Measurements from ENCODE around the gene TLE1.

DNA sequence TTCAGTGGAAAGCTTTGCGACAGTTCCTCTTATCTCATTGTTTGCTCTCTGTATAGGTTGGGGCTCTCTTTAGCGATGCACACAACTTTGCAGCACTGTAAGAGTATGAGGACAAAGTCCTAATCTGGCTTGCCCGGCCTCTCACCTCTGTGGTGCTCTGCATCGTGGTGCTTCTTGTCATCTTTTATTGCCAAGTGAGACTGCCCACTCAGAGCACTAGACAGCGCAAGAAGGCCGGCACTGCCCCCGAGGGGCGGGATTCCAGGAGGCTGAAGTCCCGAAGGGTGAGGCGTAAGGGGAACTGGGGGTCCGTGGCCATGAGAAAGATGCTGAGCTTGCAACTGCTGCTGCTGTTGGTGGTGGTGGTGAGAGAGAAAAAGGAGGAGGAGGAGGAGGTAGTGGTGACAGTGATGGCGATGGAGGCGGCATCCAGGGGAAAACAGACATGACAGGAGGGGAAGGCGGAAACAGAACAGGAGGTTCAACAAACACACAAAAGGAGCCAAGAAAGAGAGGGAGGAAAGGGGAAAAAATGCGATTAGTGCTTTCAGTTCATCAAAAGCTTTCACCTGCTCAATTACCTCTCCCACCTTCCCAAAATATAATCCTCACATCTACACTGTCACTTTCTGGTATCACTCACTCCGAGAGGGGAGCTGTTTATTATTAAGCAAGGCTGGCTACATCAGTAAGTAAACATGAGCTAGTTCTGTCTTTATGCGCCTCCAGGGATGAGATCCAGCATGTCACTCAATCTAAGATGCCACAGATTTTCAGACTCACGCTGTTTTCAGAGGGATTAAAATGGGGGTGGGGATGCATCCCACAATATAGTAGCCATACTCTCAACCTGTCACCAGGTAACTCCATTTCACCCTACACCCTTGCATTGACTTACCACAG, 55.1 kb downstream of the TLE1 start:
- TF ChIP-seq, protein P1, sequence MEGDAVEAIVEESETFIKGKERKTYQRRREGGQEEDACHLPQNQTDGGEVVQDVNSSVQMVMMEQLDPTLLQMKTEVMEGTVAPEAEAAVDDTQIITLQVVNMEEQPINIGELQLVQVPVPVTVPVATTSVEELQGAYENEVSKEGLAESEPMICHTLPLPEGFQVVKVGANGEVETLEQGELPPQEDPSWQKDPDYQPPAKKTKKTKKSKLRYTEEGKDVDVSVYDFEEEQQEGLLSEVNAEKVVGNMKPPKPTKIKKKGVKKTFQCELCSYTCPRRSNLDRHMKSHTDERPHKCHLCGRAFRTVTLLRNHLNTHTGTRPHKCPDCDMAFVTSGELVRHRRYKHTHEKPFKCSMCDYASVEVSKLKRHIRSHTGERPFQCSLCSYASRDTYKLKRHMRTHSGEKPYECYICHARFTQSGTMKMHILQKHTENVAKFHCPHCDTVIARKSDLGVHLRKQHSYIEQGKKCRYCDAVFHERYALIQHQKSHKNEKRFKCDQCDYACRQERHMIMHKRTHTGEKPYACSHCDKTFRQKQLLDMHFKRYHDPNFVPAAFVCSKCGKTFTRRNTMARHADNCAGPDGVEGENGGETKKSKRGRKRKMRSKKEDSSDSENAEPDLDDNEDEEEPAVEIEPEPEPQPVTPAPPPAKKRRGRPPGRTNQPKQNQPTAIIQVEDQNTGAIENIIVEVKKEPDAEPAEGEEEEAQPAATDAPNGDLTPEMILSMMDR (IDR thresholded peaks at IDR 0.05) = no peak
- TF ChIP-seq, protein P2, sequence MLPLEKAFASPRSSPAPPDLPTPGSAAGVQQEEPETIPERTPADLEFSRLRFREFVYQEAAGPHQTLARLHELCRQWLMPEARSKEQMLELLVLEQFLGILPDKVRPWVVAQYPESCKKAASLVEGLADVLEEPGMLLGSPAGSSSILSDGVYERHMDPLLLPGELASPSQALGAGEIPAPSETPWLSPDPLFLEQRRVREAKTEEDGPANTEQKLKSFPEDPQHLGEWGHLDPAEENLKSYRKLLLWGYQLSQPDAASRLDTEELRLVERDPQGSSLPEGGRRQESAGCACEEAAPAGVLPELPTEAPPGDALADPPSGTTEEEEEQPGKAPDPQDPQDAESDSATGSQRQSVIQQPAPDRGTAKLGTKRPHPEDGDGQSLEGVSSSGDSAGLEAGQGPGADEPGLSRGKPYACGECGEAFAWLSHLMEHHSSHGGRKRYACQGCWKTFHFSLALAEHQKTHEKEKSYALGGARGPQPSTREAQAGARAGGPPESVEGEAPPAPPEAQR (CRISPR knock-in tag; IDR thresholded peaks at IDR 0.05) = no peak
- TF ChIP-seq, protein P3, sequence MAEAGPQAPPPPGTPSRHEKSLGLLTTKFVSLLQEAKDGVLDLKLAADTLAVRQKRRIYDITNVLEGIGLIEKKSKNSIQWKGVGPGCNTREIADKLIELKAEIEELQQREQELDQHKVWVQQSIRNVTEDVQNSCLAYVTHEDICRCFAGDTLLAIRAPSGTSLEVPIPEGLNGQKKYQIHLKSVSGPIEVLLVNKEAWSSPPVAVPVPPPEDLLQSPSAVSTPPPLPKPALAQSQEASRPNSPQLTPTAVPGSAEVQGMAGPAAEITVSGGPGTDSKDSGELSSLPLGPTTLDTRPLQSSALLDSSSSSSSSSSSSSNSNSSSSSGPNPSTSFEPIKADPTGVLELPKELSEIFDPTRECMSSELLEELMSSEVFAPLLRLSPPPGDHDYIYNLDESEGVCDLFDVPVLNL (CRISPR knock-in tag; IDR thresholded peaks at IDR 0.05; ENCODE audit: borderline replicate concordance, low read depth) = no peak
- no peak for TF ChIP-seq GABPB1 (CRISPR knock-in tag; IDR thresholded peaks at IDR 0.05)
